Hepatocyte (in vitro differentiated cells): ENCODE results near the gene ST8SIA5. TPM values are rescaled to one million over a fixed set of nuclear protein-coding genes. Genes with fewer than 3 reads are reported as not detected.

Experiments used
- DNase-seq: peaks from one replicate; pipeline ENCODE4 v3.0.0-alpha.2; 2016; ENCODE audit warnings: low spot score
- H2AFZ ChIP-seq: fragments of 200-600 bp; sonication (generic); 2 replicates; pipeline ENCODE4 v1.6.0; 2016; ENCODE audit warnings: antibody characterized with exemption, mild to moderate bottlenecking
- H3K27ac ChIP-seq: fragments of 200-600 bp; sonication (generic); 2 replicates; pipeline ENCODE4 v1.5.1; 2016; ENCODE audit warnings: mild to moderate bottlenecking
- H3K27me3 ChIP-seq: fragments of 200-600 bp; sonication (generic); 2 replicates; pipeline ENCODE4 v1.6.1; 2016
- H3K36me3 ChIP-seq: fragments of 200-600 bp; sonication (generic); replicated peaks from 2 replicates; pipeline ENCODE4 v1.5.1; 2016; ENCODE audit warnings: low read depth; ENCODE audit not compliant: insufficient read depth
- H3K4me1 ChIP-seq: fragments of 200-600 bp; sonication (generic); 2 replicates; pipeline ENCODE4 v1.5.1; 2016; ENCODE audit warnings: mild to moderate bottlenecking, moderate library complexity; ENCODE audit not compliant: insufficient read depth
- H3K4me2 ChIP-seq: fragments of 200-600 bp; sonication (generic); 2 replicates; pipeline ENCODE4 v1.6.0; 2016
- H3K4me3 ChIP-seq: fragments of 200-600 bp; sonication (generic); 2 replicates; pipeline ENCODE4 v1.5.1; 2016; ENCODE audit warnings: mild to moderate bottlenecking
- H3K79me2 ChIP-seq: fragments of 200-600 bp; sonication (generic); 2 replicates; pipeline ENCODE4 v1.6.0; 2017; ENCODE audit warnings: mild to moderate bottlenecking
- H3K9me2 ChIP-seq: fragments of 200-600 bp; sonication (generic); replicated peaks from 2 replicates; pipeline ENCODE4 v1.6.0; 2017; ENCODE audit warnings: mild to moderate bottlenecking; ENCODE audit not compliant: insufficient read depth
- H3K9me3 ChIP-seq: fragments of 200-600 bp; sonication (generic); 2 replicates; pipeline ENCODE4 v1.5.1; 2016; ENCODE audit warnings: low read depth, mild to moderate bottlenecking
- H4K20me1 ChIP-seq: fragments of 200-600 bp; sonication (generic); 2 replicates; pipeline ENCODE4 v1.6.0; 2016; ENCODE audit warnings: mild to moderate bottlenecking; ENCODE audit not compliant: insufficient read depth, poor library complexity, severe bottlenecking
- CTCF ChIP-seq: fragments of 200-600 bp; sonication (generic); IDR thresholded peaks from 2 replicates; pipeline ENCODE4 v1.5.1; 2016; ENCODE audit warnings: antibody characterized with exemption, mild to moderate bottlenecking; ENCODE audit not compliant: poor library complexity
- EZH2 ChIP-seq: fragments of 200-600 bp; sonication (generic); IDR thresholded peaks from 2 replicates; pipeline ENCODE4 v1.6.1; 2016; ENCODE audit warnings: antibody characterized with exemption, mild to moderate bottlenecking, borderline replicate concordance
- EZH2phosphoT487 ChIP-seq: fragments of 200-600 bp; sonication (generic); IDR thresholded peaks from one replicate; pipeline ENCODE4 v1.6.1; 2018; ENCODE audit warnings: antibody characterized with exemption, mild to moderate bottlenecking, low read depth, moderate library complexity; ENCODE audit not compliant: unreplicated experiment, severe bottlenecking
- WGBS: methylation state at CpG from one replicate; pipeline ENCODE4 v1.1.6; 2016; ENCODE audit warnings: low lambda C conversion rate; ENCODE audit errors: missing lambda C conversion rate; 5-methylcytosine and 5-hydroxymethylcytosine counted together
- polyA plus RNA-seq: library from polyadenylated mRNA; unstranded; fragments of >200 nt; fragmentation: Nextera tagmentation; extraction: Ambion mirVana; gene quantifications from 2 replicates; pipeline ENCODE4 v1.2.1, GENCODE V29; 2016
- total RNA-seq: library from RNA; depleted of rRNA; stranded (reverse); fragments of >200 nt; gene quantifications from 2 replicates; pipeline ENCODE4 v1.2.3, GENCODE V29; 2014

ST8SIA5 gene
- total and polyA plus RNA-seq, 2 experiments from 2014 or later: 0.76 TPM; not detected in 1

GRCh38 chr18:46676182-46676835 lies 80.5 kb downstream of the ST8SIA5 start:
- Histone ChIP-seq H3K36me3 (no peaks in the 10 kb centered on the region), H4K20me1 (no peaks in the 10 kb centered on the region), H3K27me3 (no peaks in the 10 kb centered on the region), H3K9me2 (no peaks in the 10 kb centered on the region), H2AFZ (no peak overlapping the region), H3K79me2 (no peaks in the 10 kb centered on the region), H3K4me1 (no peaks in the 10 kb centered on the region), H3K4me3 (no peak overlapping the region), H3K4me2 (no peak overlapping the region), H3K27ac (no peak overlapping the region), H3K9me3 (no peaks in the 10 kb centered on the region)
- no peak for DNase-seq
- 74% methylated on average over 15 of the region's 15 CpGs for WGBS
- TF ChIP-seq CTCF: no peak
- no peak for TF ChIP-seq EZH2phosphoT487
- no peak for TF ChIP-seq EZH2

GRCh38 chr18:46675112-46675511 lies 81.7 kb downstream of the ST8SIA5 start:
- no peaks in the 10 kb centered on the region for H3K27me3 ChIP-seq
- no peak overlapping the region for H3K4me2 ChIP-seq
- H3K9me2 ChIP-seq: no peaks in the 10 kb centered on the region
- no peak for DNase-seq
- no peak overlapping the region for H3K4me3 ChIP-seq
- H3K79me2 ChIP-seq: no peaks in the 10 kb centered on the region
- no peaks in the 10 kb centered on the region for H3K36me3 ChIP-seq
- WGBS: 88% methylated on average over 1 of the region's 1 CpG
- TF ChIP-seq EZH2 (no peak), CTCF (no peak), EZH2phosphoT487 (no peak)
- no peaks in the 10 kb centered on the region for H3K9me3 ChIP-seq
- no peak overlapping the region for H2AFZ ChIP-seq
- no peak overlapping the region for H3K27ac ChIP-seq
- H4K20me1 ChIP-seq: no peaks in the 10 kb centered on the region
- H3K4me1 ChIP-seq: no peaks in the 10 kb centered on the region

- Histone ChIP-seq H3K9me2 (no peaks in the 10 kb centered on the region), H3K4me3 (no peak overlapping the region), H2AFZ (no peak overlapping the region), H3K79me2 (no peaks in the 10 kb centered on the region), H3K27ac (no peak overlapping the region), H3K36me3 (no peaks in the 10 kb centered on the region), H3K4me2 (no peak overlapping the region), H3K4me1 (no peaks in the 10 kb centered on the region), H3K9me3 (no peaks in the 10 kb centered on the region), H3K27me3 (no peaks in the 10 kb centered on the region), H4K20me1 (no peaks in the 10 kb centered on the region)
- WGBS: 57% methylated on average over 6 of the region's 6 CpGs
- no peak for TF ChIP-seq CTCF
- no peak for TF ChIP-seq EZH2
- no peak for TF ChIP-seq EZH2phosphoT487
- peak; percentile 41 for DNase-seq
Observed at GRCh38 chr18:46672062-46672970, 84.5 kb downstream of the ST8SIA5 start.
